Activated naive CD8-positive, alpha-beta T cell treated with anti-CD3 and anti-CD28 coated beads for 36 hours (primary cell): ENCODE data around the gene RORB. TPM values are rescaled to one million over a fixed set of nuclear protein-coding genes. Genes with fewer than 3 reads are reported as not detected.

Source experiments
- DNase-seq: peaks from one replicate; pipeline ENCODE4 v3.0.0; 2021
- H3K27ac Mint-ChIP-seq: one replicate; pipeline ENCODE4 v1.8.0; 2022; ENCODE audit warnings: mild to moderate bottlenecking, moderate library complexity, mixed read lengths
- H3K27me3 Mint-ChIP-seq: one replicate; pipeline ENCODE4 v1.8.0; 2022; ENCODE audit warnings: mild to moderate bottlenecking, mixed read lengths
- H3K36me3 Mint-ChIP-seq: one replicate; pipeline ENCODE4 v1.8.0; 2021; ENCODE audit warnings: mild to moderate bottlenecking, mixed read lengths
- H3K4me1 Mint-ChIP-seq: one replicate; pipeline ENCODE4 v1.8.0; 2021; ENCODE audit warnings: mixed read lengths
- H3K4me3 Mint-ChIP-seq: one replicate; pipeline ENCODE4 v1.8.0; 2022; ENCODE audit warnings: mild to moderate bottlenecking, moderate library complexity, mixed read lengths
- H3K9me3 Mint-ChIP-seq: one replicate; pipeline ENCODE4 v1.8.0; 2022; ENCODE audit warnings: mixed read lengths
- total RNA-seq, 2 experiments: library from RNA; stranded (reverse); gene quantifications; one replicate each; pipeline ENCODE4 v1.2.3, GENCODE V29; 2021

The RORB gene
- total RNA-seq, 2 experiments from 2014 or later, result 0.02 to 0.04 TPM

- H3K4me3 Mint-ChIP-seq, result no peak overlapping the region
- H3K27ac Mint-ChIP-seq, result no peak overlapping the region
- H3K27me3 Mint-ChIP-seq, result peaks cover 4% of the 10 kb centered on the region
- DNase-seq, result no peak
- no peaks in the 10 kb centered on the region for H3K4me1 Mint-ChIP-seq
- H3K36me3 Mint-ChIP-seq, result no peaks in the 10 kb centered on the region
- H3K9me3 Mint-ChIP-seq, result no peaks in the 10 kb centered on the region
Observed at GRCh38 chr9:74533253-74533652, 36.1 kb downstream of the RORB start.

- H3K4me1 Mint-ChIP-seq, result no peaks in the 10 kb centered on the region
- no peaks in the 10 kb centered on the region for H3K9me3 Mint-ChIP-seq
- no peak overlapping the region for H3K4me3 Mint-ChIP-seq
- no peak overlapping the region for H3K27ac Mint-ChIP-seq
- DNase-seq, result no peak
- H3K27me3 Mint-ChIP-seq, result peaks cover 11% of the 10 kb centered on the region
- no peaks in the 10 kb centered on the region for H3K36me3 Mint-ChIP-seq
Observed at GRCh38 chr9:74534841-74535240, 37.7 kb downstream of the RORB start.

DNA sequence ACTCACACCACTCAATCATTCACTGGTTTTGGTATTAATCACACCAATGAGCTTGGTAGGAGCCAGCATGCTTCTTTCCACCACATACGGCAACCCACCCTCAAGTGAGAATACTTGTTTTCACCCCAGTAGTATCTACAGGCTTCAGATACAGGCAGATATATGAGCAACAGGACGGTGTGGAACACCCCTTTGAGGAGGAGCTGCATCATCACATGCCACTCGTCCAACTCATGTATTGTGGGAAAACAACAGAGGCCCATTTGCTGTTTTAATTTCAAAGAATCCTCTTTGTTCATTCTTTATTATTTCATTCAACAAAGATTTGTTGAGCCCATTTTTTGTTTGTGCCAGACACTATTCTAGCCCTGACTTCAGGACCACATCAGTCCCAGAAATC, 46.0 kb downstream of the RORB start:
- Mint-ChIP-seq H3K9me3 (no peaks in the 10 kb centered on the region), H3K27me3 (peaks cover 10% of the 10 kb centered on the region), H3K36me3 (no peaks in the 10 kb centered on the region), H3K4me1 (no peaks in the 10 kb centered on the region), H3K4me3 (no peak overlapping the region), H3K27ac (no peak overlapping the region)
- DNase-seq, result no peak

- H3K36me3 Mint-ChIP-seq, result no peaks in the 10 kb centered on the region
Observed at GRCh38 chr9:74551266-74551665, 54.1 kb downstream of the RORB start.

DNA sequence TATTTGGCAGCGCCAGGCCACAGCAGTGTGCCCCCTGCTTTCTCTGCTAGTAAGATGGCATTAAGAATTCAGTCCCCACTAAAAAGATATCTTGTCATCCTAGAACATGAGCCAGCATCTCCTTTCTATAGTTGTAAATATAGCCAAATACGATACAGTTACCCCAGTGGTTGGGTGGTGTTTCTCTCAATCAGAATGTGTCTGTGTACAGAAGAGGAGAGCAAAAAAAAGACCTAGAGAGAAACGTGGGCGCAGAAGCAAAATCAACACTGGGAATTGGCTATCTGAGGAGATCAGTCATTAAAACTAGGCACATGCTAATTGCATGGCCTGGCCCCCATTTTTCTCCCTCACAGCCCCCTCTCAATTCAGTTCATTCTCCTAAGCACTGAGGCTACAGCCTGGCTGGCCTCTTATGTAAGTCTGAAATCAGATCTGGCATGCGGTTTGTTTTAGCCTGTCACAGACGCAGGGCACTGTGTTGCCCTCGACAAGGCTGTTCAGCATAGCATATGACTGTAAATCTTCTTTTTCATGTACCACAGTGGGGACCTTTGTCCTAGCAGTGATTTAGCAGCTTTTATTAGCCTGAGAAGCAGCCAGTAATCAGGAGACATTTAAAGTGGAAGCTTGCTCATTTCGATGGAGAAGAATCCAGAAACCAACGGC, 57.8 kb downstream of the RORB start:
- Mint-ChIP-seq H3K4me3 (no peak overlapping the region), H3K27ac (no peak overlapping the region), H3K27me3 (no peaks in the 10 kb centered on the region), H3K4me1 (no peaks in the 10 kb centered on the region), H3K9me3 (no peaks in the 10 kb centered on the region), H3K36me3 (no peaks in the 10 kb centered on the region)
- no peak for DNase-seq

More at GRCh38 chr9:74551266-74551665, 54.1 kb downstream of the RORB start:
- Mint-ChIP-seq H3K9me3 (no peaks in the 10 kb centered on the region), H3K27me3 (no peaks in the 10 kb centered on the region), H3K4me1 (no peaks in the 10 kb centered on the region), H3K4me3 (no peak overlapping the region), H3K27ac (no peak overlapping the region)
- DNase-seq, result no peak

GRCh38 chr9:74555565-74555964, 58.4 kb downstream of the RORB start:
- Mint-ChIP-seq H3K36me3 (no peaks in the 10 kb centered on the region), H3K9me3 (no peaks in the 10 kb centered on the region), H3K4me1 (no peaks in the 10 kb centered on the region), H3K27me3 (no peaks in the 10 kb centered on the region), H3K4me3 (no peak overlapping the region), H3K27ac (no peak overlapping the region)
- DNase-seq, result no peak

DNA sequence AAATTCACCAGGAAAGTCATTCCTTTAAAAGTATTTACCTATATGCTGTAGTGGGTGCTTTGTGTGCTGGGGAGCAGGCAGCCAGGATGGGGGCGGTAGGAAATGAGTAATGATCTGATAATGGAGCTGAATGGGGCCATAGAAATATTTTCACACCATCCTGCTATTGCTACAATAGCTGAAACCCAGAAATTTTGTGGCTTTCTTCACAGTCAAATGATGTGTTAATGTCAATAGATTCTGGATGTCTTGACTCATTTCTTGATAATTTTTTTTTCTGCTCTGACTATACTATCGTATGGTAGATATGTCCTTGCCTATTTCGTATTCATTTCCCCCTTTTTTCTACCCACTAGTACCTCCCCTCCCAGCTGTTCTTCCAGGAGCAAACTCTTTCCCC, 59.5 kb downstream of the RORB start:
- no peak overlapping the region for H3K27ac Mint-ChIP-seq
- no peaks in the 10 kb centered on the region for H3K4me1 Mint-ChIP-seq
- no peaks in the 10 kb centered on the region for H3K9me3 Mint-ChIP-seq
- H3K4me3 Mint-ChIP-seq, result no peak overlapping the region
- no peaks in the 10 kb centered on the region for H3K27me3 Mint-ChIP-seq
- H3K36me3 Mint-ChIP-seq, result no peaks in the 10 kb centered on the region
- no peak for DNase-seq

GRCh38 chr9:74557571-74557970, 60.4 kb downstream of the RORB start:
- no peaks in the 10 kb centered on the region for H3K9me3 Mint-ChIP-seq
- no peak overlapping the region for H3K27ac Mint-ChIP-seq
- H3K36me3 Mint-ChIP-seq, result no peaks in the 10 kb centered on the region
- H3K27me3 Mint-ChIP-seq, result peaks cover 3% of the 10 kb centered on the region
- H3K4me1 Mint-ChIP-seq, result no peaks in the 10 kb centered on the region
- no peak for DNase-seq
- H3K4me3 Mint-ChIP-seq, result no peak overlapping the region

DNA sequence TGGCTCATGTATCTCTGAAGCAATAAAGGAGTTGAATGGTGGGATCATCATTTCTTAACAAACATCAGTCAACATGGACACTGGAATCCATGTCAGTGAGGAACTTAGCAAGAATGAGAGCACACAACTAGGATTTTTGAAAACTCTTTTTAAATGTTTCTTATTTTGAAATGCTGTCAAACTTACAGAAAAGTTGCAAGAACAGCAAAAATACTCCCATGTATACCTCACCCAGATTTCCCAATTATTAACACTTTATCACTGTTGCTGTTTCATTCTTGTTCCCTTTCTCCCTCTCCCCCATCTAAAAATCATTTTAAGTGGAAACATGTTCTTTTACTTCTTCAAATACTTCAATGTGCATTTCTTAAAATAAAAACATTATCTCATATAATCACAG, 65.5 kb downstream of the RORB start:
- Mint-ChIP-seq H3K27me3 (peaks cover 12% of the 10 kb centered on the region), H3K27ac (no peak overlapping the region), H3K36me3 (no peaks in the 10 kb centered on the region), H3K4me1 (no peaks in the 10 kb centered on the region), H3K9me3 (no peaks in the 10 kb centered on the region), H3K4me3 (no peak overlapping the region)
- DNase-seq, result no peak

- Mint-ChIP-seq H3K27ac (no peak overlapping the region), H3K4me1 (no peaks in the 10 kb centered on the region), H3K4me3 (no peak overlapping the region), H3K9me3 (no peaks in the 10 kb centered on the region), H3K27me3 (peaks cover 6% of the 10 kb centered on the region), H3K36me3 (no peaks in the 10 kb centered on the region)
- DNase-seq, result peak; percentile 2
Observed at GRCh38 chr9:74570879-74571512, 73.9 kb downstream of the RORB start.

DNA sequence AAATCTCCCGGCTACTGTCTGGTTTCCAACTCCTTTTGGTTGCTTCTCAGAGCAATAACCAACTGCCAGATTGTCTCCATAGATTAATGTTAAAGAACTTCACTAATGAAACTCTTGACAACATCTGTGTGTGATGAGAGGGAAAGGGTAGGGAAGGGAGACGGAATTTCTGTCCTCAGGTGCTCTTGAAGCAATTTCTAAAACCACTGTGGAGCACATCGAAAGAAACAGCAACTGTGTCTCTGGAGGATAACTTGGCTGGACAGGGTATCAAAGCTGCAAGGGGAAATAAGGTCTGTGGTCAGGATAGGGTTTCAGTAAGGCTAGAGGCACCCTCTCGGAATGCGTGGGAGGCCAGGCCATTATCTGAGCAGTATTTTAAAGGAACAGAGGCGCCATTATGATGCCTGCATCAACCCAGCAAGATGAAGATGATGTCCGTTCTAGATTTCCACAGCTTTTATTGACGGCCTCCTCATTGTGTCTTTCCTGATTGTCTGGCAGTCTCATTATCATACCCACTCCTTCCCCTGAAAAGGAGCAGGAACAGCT, 76.6 kb downstream of the RORB start:
- H3K36me3 Mint-ChIP-seq, result no peaks in the 10 kb centered on the region
- H3K4me1 Mint-ChIP-seq, result no peaks in the 10 kb centered on the region
- peaks cover 9% of the 10 kb centered on the region for H3K27me3 Mint-ChIP-seq
- no peak overlapping the region for H3K4me3 Mint-ChIP-seq
- H3K27ac Mint-ChIP-seq, result no peak overlapping the region
- H3K9me3 Mint-ChIP-seq, result no peaks in the 10 kb centered on the region
- DNase-seq, result no peak

DNA sequence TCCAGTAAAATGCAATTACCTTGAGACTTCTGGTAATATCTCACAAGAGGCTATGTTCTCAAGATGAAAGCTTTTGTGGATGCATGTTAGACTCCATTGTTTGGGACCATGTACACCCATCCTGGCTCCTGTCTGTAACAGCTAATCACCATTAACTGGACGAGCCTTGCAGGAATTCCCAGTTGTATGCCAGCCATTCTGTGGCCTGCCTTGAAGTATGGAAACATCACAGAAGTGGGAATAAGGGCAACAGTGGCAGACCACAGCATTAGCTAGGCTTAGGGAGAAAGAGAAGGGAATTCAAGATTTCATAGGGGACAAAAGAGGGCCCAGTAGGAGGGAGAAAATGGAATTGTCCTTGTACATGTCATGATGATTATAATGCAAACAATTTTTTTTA, 79.0 kb downstream of the RORB start:
- Mint-ChIP-seq H3K27me3 (peaks cover 6% of the 10 kb centered on the region), H3K4me3 (no peak overlapping the region), H3K4me1 (no peaks in the 10 kb centered on the region), H3K36me3 (no peaks in the 10 kb centered on the region), H3K27ac (no peak overlapping the region), H3K9me3 (no peaks in the 10 kb centered on the region)
- DNase-seq, result no peak

DNA sequence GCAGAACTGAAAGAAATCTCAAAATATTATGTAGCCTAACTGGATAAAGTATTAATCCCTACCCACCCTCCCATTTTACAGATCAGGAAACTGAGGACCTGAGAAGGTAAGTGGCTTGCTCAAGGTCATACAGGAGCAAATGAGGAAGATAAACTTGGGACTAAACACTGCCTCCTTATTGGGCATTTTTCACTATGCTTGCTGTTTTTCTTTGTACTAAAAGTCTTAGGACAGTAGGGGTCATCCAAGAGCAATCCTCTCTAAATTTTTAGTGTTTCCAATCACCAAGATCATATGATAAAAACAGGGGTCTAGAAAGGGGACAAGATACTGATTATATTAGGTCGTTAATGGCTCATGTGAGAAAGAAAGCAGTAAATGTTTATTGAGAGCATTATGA, 80.8 kb downstream of the RORB start:
- H3K4me1 Mint-ChIP-seq, result no peaks in the 10 kb centered on the region
- H3K36me3 Mint-ChIP-seq, result no peaks in the 10 kb centered on the region
- no peak overlapping the region for H3K27ac Mint-ChIP-seq

DNA sequence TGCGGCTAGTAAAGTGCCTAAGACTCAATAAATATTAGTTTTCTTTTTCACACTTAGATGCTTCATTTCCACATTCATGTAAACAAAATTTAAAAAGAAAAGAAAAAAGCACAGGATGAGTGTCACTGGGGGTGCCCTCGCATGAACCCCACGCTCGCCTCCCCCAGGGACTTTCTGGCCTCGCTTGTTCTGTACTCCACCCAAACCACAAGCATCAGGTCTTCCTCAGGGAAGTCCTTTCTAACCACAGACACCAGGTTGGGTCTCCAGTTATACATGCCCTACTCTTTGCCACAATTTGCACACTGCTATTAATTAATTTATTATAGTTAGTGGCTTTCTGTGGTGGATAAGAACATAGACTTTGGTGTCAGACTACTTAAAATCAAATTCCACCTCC, 92.4 kb downstream of the RORB start:
- Mint-ChIP-seq H3K27ac (no peak overlapping the region), H3K4me3 (no peak overlapping the region), H3K9me3 (no peaks in the 10 kb centered on the region), H3K27me3 (peaks cover 3% of the 10 kb centered on the region), H3K36me3 (no peaks in the 10 kb centered on the region), H3K4me1 (no peaks in the 10 kb centered on the region)
- DNase-seq, result no peak

More for the DNA sequence above, 80.8 kb downstream of the RORB start:
- DNase-seq, result no peak
- Mint-ChIP-seq H3K4me3 (no peak overlapping the region), H3K9me3 (no peaks in the 10 kb centered on the region), H3K27me3 (peaks cover 3% of the 10 kb centered on the region)

GRCh38 chr9:74595286-74595685, 98.2 kb downstream of the RORB start:
- H3K4me3 Mint-ChIP-seq, result no peak overlapping the region
- H3K9me3 Mint-ChIP-seq, result no peaks in the 10 kb centered on the region
- no peak overlapping the region for H3K27ac Mint-ChIP-seq
- H3K27me3 Mint-ChIP-seq, result peaks cover 3% of the 10 kb centered on the region
- no peak for DNase-seq
- H3K36me3 Mint-ChIP-seq, result no peaks in the 10 kb centered on the region
- no peaks in the 10 kb centered on the region for H3K4me1 Mint-ChIP-seq

DNA sequence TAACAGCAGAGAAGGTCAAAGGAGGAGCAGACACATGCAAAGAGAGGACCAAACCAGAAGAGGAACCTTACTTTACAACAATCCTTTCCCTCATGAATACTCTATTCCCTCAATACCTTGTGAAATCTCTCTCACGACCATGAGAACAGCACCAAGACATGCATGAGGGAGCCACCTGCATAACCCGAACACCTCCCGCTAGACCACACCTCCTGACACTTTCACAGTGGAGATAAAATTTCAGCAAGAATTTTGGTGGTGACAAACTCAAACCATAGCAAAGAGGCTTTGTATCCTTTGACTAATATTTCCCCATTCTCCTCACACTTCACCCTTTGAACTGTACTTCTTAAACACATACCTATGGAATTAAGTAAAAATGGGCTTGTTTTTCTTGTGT, 101.7 kb downstream of the RORB start:
- no peak overlapping the region for H3K27ac Mint-ChIP-seq
- no peaks in the 10 kb centered on the region for H3K4me1 Mint-ChIP-seq
- H3K4me3 Mint-ChIP-seq, result no peak overlapping the region
- H3K9me3 Mint-ChIP-seq, result no peaks in the 10 kb centered on the region
- H3K27me3 Mint-ChIP-seq, result peaks cover 2% of the 10 kb centered on the region
- H3K36me3 Mint-ChIP-seq, result no peaks in the 10 kb centered on the region
- no peak for DNase-seq
